ENCODE measurements around the gene ZNF785. TPM values are rescaled to one million over a fixed set of nuclear protein-coding genes. Genes with fewer than 3 reads are reported as not detected.

The ZNF785 gene
- total and polyA plus RNA-seq, 2 experiments from 2014 or later = 4.9 to 7.1 TPM

- TF ChIP-seq REST (IDR thresholded peaks at IDR 0.05; ENCODE audit: unreplicated experiment) (no peak), ZNF114 (CRISPR knock-in tag; IDR thresholded peaks at IDR 0.05) (no peak), ETS1 (IDR thresholded peaks at IDR 0.05) (no peak), STAT1 (IDR thresholded peaks at IDR 0.05; ENCODE audit: unreplicated experiment) (no peak)
Measured at GRCh38 chr16:30582611-30583340, 2.7 kb downstream of the ZNF785 start (continued).

- Mint-ChIP-seq H3K4me1 (no peaks in the 10 kb centered on the region; the same call in 2 of the 3 replicates), H3K9me3 (peaks cover 2% of the 10 kb centered on the region; the same call in 1 of the 3 replicates), H3K27me3 (ENCODE audit: insufficient read depth, low read depth, poor library complexity) (peaks cover 7% of the 10 kb centered on the region), H3K36me3 (ENCODE audit: low read depth) (peaks cover 57% of the 10 kb centered on the region), H3K4me3 (no peak overlapping the region), H3K27ac (no peak overlapping the region)
- ATAC-seq = no peak
- H3K9me2 ChIP-seq (ENCODE audit: insufficient read depth) = no peaks in the 10 kb centered on the region
- no peaks in the 10 kb centered on the region for H3K27me3 ChIP-seq (ENCODE audit: insufficient read depth)
- no peak overlapping the region for H2AFZ ChIP-seq
- peaks cover 7% of the 10 kb centered on the region; the same call in 1 of the 2 replicates for H4K20me1 ChIP-seq (replicated peaks; ENCODE audit: insufficient read depth)
- 0 out of 2 replicates have a peak, but pooled peaks cover 4% of the 10 kb centered on the region for H3F3A ChIP-seq (replicated peaks; ENCODE audit: low read depth)
- H3K4me3 ChIP-seq = no peak overlapping the region
- DNase-seq (ENCODE audit: low spot score) = no peak
- no peaks in the 10 kb centered on the region for H3K36me3 ChIP-seq (ENCODE audit: insufficient read depth)
- H3K4me1 ChIP-seq (ENCODE audit: insufficient read depth) = peaks cover 3% of the 10 kb centered on the region; the same call in 1 of the 2 replicates
- peaks cover 23% of the 10 kb centered on the region for H3K79me2 ChIP-seq (replicated peaks; ENCODE audit: insufficient read depth)
- H3K4me2 ChIP-seq = no peak overlapping the region
- H3K27ac ChIP-seq (ENCODE audit: low read depth) = no peak overlapping the region
- no peak for TF ChIP-seq ZNF462 (CRISPR knock-in tag; IDR thresholded peaks at IDR 0.05)
- TF ChIP-seq CTCF (conservative IDR thresholded peaks at IDR 0.05; ENCODE audit: low read depth in 2 of 2) = no peak
- no peak for TF ChIP-seq ZNF114 (CRISPR knock-in tag; IDR thresholded peaks at IDR 0.05)
- no peak for TF ChIP-seq POLR2AphosphoS5 (IDR thresholded peaks at IDR 0.05; ENCODE audit: low read depth)
- TF ChIP-seq STAT1 (IDR thresholded peaks at IDR 0.05; ENCODE audit: unreplicated experiment) = no peak
- no peak for TF ChIP-seq ETS1 (IDR thresholded peaks at IDR 0.05)
- no peak for TF ChIP-seq EZH2 (IDR thresholded peaks at IDR 0.05; ENCODE audit: low read depth, unreplicated experiment)
Measured at GRCh38 chr16:30581457-30581856, 4.0 kb downstream of the ZNF785 start.
